ENCODE measurements around the gene PCNX1.

DNA sequence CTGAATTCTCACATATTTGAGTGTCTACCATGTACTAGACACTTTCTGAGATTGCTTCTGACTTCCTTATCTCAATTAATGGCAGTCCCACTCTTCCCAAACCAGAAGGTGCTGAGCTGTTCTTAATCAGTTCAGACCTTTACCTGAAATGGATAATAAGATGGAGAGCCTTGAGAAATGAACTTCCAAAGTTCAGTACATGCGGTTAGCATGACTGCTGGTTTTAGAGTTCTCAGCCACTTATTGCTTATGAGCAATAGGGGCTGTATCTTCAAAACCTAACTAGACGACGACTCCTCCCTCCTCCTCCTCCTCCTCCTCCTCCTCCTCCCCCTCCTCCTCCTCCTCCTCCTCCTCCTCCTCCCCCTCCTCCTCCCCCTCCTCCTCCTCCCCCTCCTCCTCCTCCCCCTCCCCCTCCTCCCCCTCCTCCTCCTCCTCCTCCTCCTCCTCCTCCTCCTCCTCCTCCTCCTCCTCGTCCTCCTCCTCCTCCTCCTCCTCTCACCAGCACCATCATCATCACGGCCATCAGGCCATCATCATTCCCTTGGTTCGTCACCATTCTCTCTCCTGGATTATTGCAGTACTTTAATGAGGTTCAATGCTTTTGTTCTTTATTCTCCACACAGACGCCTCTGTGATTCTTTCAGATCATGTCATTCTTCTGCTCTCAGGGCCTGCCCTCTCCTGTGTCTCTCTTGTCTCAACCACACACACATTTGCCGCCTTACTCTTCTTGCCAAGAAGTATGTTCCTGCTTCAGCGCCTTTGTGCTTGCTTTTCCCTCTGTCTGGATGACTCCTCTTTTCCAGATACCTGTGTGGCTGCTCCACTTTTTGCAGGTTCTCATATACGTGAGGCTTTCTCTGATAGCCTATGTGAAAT, 2.7 kb downstream of the PCNX1 start:
- TF ChIP-seq, protein P1, sequence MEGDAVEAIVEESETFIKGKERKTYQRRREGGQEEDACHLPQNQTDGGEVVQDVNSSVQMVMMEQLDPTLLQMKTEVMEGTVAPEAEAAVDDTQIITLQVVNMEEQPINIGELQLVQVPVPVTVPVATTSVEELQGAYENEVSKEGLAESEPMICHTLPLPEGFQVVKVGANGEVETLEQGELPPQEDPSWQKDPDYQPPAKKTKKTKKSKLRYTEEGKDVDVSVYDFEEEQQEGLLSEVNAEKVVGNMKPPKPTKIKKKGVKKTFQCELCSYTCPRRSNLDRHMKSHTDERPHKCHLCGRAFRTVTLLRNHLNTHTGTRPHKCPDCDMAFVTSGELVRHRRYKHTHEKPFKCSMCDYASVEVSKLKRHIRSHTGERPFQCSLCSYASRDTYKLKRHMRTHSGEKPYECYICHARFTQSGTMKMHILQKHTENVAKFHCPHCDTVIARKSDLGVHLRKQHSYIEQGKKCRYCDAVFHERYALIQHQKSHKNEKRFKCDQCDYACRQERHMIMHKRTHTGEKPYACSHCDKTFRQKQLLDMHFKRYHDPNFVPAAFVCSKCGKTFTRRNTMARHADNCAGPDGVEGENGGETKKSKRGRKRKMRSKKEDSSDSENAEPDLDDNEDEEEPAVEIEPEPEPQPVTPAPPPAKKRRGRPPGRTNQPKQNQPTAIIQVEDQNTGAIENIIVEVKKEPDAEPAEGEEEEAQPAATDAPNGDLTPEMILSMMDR (IDR thresholded peaks at IDR 0.05), result no peak
- no peak for TF ChIP-seq POLR2A (IDR thresholded peaks at IDR 0.05)

Measured in esophagus squamous epithelium (tissue), 4 donors.